HG02763 (cell line): ENCODE data around the gene SPATS2L.

ENCODE experiments used
- ATAC-seq: cut with Tn5 transposase; IDR thresholded peaks from one replicate; pipeline ENCODE4 v1.9.1; 2021; ENCODE audit warnings: mild to moderate bottlenecking, moderate library complexity; ENCODE audit not compliant: unreplicated experiment

SPATS2L gene

DNA sequence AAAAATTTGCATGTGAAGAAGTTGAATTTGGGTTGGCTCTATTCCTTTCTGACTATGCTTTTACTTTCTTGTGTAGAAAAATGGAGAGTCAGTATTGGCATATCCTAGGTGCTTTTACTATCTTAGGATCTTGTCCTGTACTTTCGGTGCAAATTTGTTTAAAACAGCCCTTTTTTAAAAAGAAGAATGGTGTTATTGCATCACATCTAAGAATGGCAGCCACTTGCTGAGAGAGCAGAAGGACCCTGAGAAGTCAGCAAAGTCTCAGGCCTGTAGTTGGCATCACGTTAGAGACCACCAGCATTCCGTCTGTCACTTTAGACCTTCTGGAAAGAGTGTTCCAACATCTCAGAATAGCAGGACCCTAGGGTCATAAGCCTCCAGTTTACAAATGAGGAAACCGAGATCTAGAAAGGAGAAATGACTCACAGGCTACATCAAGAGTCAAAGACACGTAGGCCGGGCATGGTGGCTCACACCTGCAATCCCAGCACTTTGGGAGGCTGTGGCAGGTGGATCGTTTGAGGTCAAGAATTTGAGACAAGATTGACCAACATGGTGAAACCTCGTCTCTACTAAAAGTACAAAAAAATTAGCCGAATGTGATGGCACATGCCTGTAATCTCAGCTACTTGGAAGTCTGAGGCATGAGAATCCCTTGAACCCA lies 42.5 kb downstream of the SPATS2L start:
- ATAC-seq: no peak

DNA sequence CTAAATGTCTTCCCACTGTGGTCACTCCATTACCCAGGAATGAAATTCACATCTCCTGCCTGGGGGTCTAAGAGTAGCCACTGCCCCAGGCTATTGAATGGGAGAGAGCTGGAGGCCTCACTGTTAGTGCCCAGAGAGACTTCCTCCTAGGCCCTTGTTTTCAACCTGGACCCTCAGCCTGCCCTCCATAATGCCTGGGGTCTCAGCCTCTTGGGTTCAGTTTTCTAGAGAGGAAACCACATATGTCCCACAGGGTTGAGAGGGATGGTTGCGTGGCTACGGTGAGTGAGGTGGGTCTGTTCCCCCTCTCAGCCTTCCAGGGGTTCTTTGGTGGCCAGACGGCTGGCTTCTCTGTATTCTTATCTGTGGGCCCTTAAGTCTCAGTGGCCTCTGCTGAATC lies 43.4 kb downstream of the SPATS2L start:
- no peak for ATAC-seq

DNA sequence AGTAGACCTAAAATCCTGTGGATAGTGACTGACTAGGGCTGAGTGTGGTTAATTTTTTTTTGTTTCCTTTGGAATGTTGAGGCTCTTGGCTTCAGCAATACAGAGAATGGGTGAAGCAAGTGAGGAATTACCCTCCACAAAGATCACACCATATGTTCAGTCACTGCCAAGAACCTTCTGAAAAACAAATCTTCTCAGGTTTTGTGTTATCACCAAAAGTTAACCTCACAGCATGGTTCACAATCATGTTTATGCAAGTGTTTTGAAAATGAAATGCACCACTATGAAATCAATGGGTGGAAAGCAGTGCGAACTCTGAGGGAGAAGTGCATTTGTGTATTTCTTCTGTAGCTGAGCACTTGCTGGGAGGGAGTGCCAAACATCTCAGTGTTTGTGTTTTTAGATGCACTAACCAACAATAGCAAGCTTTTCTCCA lies 44.4 kb downstream of the SPATS2L start:
- no peak for ATAC-seq

DNA sequence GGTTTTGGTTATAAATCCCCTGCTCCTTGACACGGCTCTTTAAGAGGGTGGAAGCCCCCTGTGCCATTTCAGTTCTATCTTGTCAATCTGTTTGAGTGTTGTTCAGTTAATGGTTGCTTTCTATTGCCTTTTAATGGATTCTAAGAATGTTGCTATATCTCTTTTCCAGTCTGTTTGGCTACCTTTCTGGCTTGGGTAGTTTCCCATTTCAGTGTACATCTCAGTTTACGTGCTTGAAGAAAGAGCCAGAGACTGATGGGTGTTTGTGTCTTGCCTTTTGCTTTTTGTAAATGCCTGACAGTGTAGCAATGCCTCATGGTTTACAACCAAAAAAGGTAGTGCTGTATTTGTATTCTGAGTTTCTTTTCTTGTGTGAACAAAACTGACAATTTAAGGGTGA lies 45.3 kb downstream of the SPATS2L start:
- ATAC-seq: no peak

DNA sequence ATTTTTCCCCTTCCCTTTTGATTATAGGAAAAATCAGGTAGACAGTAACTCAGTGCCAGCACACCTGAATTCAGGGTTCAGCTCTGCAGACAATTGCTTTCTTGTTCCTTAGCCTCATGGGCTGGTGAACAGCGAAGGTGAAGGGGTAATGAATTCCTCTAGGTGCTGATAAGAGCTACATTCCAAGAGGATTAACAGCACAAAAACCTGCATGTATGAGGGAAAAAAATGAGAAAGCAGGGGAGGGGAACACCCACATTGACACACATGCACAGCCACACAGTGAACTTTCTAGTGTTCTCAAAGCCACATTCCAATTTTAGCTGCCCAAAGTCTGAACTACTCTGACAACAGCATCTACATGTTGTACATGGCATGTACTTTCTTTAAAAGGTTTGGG lies 46.1 kb downstream of the SPATS2L start:
- ATAC-seq: no peak

DNA sequence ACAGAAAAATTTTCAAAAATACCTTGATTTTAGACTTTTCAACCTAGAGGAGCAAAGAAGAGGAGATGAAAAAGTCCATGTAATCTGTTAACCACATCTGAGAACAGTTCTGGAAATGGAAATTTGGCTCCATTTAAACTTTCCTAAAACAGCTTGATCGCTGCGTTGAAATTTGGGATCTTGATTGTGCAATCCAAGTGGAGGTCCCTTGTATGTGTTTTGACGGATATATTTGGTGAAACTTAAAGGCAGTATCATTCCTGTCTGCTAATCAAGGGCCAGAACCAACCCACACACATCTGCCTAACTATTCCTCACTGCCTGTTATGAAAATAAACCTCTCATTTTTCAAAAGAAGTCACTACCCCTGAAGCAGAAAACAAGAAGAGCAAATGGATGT lies 46.6 kb downstream of the SPATS2L start:
- ATAC-seq: no peak

DNA sequence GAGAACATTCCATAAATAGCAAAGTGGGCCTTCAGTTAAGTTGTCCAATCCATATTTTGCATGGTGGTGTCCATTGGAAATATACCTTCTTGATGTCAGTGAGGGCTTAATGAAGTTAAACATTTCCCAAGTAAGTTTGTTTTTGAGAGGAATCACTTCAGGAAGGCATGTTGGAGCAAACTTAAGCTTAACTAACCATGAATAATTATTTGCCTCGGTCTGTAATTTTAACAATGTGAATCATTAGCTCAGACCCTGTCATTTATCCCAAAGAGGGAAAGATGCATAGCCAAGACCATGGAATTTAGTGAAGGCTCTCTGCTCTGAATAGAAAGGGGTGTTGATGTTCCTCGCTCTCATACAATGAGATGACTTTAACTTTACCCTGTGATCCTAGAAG lies 47.4 kb downstream of the SPATS2L start:
- ATAC-seq: no peak

DNA sequence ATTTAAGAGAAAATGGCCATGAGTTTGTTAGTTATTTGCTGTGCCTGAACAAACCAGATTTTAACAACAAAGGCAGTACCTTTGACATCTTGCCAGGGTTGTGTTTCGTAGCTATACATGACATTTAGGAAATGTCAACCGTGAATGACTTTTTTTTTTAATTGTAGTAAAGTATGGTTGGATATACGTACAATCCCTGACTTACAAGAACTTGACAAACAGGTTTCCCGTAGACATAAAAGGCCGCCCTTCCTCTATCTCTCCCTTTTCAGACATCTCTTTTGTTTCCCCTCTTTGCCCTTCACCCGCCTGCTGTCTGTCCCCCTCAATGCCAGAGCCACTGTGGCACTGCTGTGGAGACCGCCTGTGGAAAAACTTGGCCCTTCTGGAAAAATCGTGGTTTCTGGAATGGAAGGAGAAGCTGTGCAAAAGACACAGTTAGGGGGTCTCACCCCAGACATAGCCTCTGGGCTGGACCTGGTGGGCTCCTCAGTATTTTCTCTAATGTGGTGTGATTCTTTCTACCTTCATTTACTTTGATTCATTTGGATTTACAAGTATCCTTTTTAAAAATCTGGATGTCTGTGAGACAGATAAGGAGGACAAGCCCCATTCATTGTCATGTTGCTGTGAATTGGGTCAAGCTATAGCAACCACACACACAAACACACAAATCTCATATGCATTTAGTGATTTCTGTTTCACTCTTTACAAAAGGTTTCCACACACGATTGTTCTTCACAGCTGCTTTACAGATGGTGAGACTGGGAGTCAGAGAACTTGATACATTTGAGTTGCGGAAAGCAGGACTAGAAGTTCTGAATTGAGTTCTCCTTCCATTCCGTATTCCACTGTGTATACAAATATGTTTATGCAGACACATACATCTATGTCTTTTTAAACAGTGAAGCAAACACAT lies 48.6 kb downstream of the SPATS2L start:
- ATAC-seq: no peak

DNA sequence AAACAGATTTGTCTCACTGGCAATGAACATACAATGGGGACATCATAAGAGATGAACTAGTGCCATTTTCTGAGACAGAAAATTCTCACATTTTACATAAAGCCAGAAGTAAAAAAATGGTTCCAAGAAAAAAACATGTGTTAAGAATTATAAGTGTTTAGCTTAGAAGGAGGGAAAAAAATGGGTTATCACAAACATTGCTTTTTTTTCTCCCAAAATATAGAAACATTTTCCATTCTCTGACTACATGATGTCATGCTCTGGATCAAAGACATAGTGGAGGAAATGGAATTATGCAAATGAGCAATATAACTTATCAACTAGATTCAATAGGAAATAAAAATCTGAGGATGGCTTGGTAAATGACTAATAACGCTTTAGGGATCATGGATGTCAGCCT lies 49.8 kb downstream of the SPATS2L start:
- no peak for ATAC-seq

DNA sequence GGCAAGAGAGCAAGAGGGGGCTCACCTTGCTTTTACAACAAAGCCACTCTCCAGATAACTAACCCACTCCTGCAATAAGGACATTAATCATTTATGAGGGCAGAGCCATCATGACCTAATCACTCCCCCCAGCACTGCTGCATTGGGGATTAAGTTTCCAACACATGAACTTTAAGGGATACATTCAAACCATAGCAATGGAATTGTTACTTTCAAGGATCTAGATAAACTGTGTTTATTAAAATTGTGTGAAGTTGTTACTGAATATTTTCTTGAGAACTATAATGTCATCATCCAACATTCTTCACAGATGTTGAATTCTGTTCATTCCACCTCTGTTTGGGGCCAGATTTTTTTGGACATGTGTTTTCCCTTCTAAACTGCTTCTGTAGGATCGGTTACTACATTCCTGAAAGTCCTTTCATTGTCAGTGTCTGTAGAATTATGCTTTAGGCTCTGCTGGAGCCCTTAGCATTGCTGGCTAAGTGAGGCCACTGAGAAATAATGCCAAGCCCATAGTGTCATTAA lies 50.4 kb downstream of the SPATS2L start:
- ATAC-seq: no peak

DNA sequence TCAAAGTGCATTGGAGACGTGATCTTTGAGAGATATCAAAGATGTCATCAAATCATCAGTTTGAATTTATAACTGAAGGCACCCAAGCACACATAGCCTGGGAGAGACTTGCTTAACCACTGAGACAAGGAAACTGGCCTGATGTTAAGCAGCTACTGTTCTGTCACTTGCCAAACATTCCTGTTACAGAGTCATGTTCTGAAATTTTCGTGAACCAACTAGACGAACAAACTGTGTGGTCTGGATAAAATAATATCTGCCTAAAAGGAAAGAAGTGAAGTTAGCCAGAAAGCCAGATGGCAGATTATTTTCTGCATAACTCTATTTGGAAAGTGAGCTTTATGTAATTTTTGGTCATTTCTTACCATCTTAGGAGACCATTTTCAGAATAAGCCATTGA lies 51.4 kb downstream of the SPATS2L start:
- no peak for ATAC-seq

DNA sequence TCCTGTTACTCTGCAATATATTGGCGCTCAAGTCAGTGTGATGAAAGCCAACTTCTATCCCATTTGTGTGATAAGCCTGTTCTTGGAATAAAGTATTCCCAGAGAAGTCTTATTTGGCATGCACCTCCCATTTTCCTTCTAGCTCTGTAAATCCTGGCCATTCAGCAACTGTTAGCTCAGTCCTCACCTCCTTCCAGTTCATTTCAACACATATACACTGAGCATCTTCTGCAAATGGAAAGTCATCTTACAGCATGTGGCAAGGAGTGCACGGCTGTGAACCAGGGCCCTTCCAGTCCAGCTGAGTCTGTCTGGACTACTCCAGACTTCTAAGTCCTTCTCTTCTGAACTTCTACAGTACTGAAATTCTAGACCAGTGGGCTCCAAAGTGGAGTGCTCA lies 53.1 kb downstream of the SPATS2L start:
- ATAC-seq: no peak

DNA sequence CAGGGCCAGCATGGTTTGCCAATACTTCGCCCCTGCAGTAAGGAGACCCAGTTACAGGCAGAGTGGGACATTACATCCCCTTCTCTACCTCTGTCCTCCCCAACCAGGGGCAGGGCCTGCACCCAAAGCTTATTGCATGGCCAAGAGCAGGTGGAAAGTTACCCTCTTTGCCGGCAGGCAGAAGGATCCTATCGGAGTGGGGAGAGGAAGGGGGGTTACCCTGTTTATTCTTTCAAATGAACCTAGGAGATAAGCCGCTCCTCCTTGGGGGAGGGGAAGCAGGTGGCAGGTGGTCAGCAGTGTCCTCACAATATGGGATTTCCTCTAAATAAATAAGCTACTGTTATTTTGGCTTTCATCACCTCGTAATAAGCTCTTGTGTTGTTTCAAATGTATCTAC lies 53.9 kb downstream of the SPATS2L start:
- no peak for ATAC-seq

DNA sequence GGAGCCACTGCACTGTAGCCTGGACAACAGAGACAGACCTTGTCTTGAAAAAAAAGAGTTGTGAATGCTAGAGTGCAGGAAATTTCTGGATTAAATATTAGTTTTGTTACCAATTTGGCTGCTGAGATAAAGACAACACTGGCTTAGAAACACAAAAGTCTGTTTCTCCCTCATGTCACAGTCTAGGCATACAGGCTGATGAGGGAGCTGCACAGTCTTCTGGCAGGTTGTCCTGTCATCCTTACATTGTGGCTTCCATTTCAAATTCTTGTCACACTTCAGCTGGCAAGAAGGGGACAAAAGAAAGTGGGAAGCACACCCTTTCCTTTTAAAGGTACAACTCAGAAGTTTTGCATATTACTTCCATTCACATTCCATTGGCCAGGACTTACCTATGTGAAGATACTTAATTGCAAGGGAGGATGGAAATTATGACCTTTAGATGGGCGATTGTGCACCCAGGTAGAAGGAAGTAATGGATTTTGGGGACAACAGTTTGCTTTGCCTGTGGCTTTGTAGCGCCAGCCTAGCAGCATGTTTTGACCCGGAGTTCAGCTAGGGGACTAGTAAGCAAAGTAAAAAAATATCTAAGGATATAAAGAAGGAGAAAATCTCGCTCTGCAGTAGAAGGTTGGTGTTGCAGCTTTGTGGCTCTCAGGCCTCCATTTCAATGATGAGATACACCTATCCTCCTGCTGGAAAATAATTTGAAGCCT lies 55.9 kb downstream of the SPATS2L start:
- ATAC-seq: no peak

DNA sequence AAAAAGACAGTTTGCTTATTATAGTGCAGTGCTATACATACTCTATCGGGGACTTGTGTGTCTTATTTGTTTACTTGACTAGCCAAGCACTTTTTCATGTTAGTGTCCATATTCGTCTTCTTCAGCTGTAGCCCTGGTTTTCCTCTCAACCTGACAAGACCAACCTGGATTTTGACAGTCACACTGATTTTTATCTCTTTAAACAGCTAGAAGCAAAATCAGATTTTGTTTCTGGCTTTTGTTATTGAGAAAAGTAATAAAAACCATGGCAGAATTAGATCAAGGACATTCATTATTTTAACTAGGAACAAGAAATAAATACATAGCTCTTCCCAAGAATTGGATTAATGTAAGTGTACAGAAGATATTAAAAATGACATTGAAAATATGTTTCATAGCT lies 56.8 kb downstream of the SPATS2L start:
- ATAC-seq: no peak

DNA sequence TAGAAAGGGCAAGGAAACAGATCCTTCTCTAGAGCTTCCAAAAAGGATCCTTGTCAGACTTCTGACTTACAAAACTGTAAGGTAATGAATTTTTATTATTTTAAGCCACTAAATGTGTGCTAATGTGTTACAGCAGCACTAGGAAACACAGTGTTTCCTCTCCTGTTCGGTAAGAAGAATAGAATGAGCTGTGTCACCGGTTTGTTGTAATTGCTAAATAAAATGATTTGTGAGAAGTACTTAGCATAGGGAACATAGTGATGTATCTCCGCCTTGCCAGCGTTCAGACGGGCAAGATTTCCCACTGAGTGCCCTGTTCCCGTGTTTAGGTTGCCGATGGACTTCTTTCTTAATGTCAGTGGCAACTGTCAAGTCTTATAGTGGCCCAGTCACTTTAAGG lies 57.6 kb downstream of the SPATS2L start:
- ATAC-seq: no peak

DNA sequence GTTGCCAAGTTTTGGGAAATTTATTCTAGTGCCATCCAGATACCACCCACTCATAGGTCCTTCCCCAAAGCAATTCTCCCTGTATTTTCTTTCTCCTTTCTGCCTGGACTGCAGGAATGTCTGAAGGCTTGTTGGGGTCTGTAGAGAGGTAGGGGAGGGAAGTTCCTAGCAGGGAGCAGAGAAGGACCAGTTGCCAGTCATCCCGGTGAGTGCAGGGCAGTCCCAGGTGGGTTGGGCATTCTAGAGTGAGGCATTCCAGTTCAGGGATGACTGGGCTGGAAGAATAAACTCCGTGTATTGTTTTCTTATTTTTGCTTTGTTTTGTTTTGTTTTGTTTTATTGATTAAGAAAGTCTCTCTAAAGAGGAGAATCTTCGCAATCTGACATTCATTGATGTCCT lies 58.1 kb downstream of the SPATS2L start:
- ATAC-seq: no peak

DNA sequence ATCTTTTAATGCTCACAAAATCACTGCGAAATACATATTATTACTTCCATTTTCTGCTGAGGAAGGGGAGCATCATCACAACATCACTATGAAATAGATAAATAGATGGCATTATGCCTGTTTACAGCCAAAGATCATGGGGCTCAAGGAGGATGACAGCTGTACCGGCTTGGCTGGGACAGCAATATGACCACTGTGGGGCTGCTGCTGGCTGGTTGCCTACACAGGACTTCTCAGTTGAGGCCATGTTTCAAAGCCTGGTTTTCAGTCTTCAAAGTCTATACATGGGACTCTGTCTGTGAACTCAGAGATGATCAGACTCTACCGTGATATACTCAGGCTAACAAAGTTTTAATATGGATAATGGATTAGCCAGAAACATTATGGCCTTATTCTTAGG lies 58.7 kb downstream of the SPATS2L start:
- no peak for ATAC-seq

DNA sequence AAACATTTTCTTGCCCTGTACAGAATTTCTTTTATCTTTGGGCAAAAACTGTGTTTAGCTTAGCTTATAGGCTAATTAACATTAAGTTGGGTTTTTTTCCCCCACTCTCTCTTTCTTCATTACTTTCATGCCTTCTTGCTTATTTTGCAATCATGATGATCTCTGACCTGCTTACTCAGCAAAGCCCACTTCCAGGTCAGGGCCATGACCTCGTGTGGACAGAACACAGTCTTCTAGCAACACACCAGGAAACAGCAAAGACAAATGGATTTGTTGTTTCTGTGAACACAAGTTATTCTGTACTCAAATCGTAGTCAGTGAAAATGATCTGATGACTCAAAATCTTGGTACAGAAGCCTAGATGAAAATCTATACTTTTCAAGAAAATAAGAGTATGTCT lies 60.7 kb downstream of the SPATS2L start:
- ATAC-seq: no peak

DNA sequence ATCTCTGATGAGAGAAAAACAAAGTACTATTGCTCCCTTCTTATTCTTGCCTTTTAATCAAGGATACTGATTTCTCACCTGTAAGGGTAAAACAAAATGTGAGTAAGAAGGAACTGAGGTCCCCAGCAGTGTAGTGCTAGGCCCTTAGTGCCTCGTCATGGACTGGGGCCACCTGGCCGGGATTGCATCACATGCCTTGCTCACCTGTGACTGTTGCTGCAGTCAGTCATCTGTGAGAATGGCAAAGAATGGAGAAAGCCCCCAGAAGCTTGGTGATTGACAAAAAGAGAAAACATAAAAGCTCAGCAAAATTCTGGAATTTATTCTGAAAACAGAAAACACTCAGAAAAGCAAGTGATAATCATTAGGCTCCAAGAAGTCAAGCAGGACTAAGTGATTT lies 63.4 kb downstream of the SPATS2L start:
- ATAC-seq: no peak

DNA sequence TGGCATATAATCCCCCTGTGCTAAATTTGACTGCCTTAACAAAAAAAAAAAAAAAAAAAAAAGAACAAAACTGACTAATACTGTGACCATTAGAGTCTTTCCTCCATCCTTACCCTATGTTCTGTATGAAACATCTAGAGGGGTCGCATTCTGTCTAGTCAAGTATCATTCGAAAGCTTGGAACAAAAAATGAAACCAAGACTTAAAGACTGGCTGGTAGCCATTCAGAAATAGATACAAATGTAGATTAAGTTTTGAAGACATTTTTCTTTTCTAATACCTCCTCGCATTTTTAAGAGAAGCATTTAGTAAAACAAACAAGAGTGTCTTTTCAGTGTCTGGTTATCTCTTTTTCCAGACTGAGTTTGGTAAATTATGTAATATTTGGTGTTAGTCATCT lies 66.7 kb downstream of the SPATS2L start:
- ATAC-seq: no peak
